ENCODE measurements around the gene COX10.

GRCh38 chr17:14094676-14095601, 25.6 kb downstream of the COX10 start:
- TF ChIP-seq CTCF (IDR thresholded peaks at IDR 0.05): no peak
- TF ChIP-seq POLR2A (IDR thresholded peaks at IDR 0.05): no peak

All from body of pancreas (tissue), 4 donors.